WI38 (cell line): ENCODE data around the gene COCH.
"Not testable (repeated sequence)": the region's sequence is repeated elsewhere in the genome, so short reads cannot be mapped to it uniquely, and the experiment has no call there.

ENCODE experiments used
- H3K4me3 ChIP-seq: 2 replicates; pipeline ENCODE4 v1.5.1; 2011; ENCODE audit warnings: low read depth, mild to moderate bottlenecking, control low read depth, low read length
- TF ChIP-seq, protein P1 (sequence below): IDR thresholded peaks from 2 replicates; pipeline ENCODE4 v1.5.1; 2012; ENCODE audit warnings: low read depth, mild to moderate bottlenecking, control low read depth, low read length

Gene COCH

DNA sequence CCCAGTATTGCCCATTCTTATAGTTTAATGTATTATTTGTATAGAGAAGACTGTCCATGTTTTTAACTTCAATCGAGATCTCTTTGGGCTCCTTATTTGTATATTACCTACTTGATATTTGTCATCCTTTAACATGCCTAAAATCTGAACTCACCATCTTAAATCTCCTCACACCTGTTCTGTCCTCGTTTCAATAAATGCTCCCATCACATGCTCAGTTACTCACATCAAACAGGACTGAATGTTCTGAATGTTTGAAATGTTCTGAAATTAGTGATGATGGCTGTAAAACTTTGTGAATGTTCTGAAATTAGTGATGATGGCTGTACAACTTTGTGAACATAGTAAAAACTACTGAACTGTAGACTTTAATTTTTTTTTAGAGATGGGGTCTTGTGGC is 34.5 kb downstream of the COCH start:
- TF ChIP-seq, protein P1, sequence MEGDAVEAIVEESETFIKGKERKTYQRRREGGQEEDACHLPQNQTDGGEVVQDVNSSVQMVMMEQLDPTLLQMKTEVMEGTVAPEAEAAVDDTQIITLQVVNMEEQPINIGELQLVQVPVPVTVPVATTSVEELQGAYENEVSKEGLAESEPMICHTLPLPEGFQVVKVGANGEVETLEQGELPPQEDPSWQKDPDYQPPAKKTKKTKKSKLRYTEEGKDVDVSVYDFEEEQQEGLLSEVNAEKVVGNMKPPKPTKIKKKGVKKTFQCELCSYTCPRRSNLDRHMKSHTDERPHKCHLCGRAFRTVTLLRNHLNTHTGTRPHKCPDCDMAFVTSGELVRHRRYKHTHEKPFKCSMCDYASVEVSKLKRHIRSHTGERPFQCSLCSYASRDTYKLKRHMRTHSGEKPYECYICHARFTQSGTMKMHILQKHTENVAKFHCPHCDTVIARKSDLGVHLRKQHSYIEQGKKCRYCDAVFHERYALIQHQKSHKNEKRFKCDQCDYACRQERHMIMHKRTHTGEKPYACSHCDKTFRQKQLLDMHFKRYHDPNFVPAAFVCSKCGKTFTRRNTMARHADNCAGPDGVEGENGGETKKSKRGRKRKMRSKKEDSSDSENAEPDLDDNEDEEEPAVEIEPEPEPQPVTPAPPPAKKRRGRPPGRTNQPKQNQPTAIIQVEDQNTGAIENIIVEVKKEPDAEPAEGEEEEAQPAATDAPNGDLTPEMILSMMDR = no peak
- no peak overlapping the region for H3K4me3 ChIP-seq

DNA sequence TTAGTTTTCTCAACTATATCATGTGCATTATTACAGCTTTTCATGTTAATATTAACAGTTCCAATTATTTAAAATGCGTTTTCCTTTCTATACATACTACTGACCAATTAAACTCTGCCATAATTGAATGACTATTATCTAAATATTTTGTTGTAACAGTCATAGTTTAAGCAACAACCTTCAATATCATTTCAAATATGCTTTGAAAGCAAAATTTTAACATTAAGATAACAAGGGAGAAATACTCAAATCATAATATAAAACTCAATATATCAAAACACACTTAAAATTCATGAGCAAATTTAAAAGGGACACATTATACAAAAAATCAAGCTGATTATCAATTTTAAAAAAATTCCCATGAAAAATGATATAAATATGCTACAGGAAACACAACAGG is 40.5 kb downstream of the COCH start:
- TF ChIP-seq, protein P1 = no peak
- no peak overlapping the region for H3K4me3 ChIP-seq

DNA sequence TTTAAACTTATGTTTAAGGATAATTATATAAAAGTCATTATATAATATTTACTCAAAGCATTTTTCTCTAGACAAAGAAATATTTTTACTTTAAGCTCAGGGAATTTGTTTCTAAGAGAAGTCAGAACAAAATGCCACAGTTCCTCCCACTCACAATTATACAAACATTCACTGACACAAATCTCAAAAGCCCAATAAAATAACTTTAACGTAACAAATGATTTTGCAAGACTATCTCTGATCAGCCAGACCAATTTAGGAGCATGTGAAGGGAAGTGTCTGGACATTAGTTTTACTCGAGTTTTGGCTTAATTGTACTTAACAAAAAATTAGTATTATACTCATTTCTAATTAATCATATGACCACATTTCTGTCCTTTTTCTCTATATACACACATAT is 41.2 kb downstream of the COCH start:
- TF ChIP-seq, protein P1 = no peak
- no peak overlapping the region for H3K4me3 ChIP-seq

DNA sequence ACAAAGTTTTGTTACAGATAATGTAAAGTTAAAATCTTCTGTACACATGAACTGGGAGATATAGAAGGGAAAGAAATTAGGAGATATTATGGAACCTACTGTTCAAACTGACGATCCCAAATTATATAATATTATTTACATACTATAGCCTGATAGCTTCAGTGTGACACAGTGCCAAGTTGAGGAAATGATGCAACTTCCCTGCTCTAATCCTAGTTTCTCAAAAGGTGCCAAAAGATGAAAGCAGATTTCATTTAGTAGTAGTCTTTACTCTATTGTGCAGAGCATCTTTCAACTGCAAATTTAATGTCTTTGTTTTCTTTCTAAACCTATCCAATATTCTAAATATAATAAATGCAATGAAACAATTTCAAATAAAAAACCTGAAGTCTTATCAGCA is 46.9 kb downstream of the COCH start:
- no peak overlapping the region for H3K4me3 ChIP-seq
- TF ChIP-seq, protein P1 = no peak

DNA sequence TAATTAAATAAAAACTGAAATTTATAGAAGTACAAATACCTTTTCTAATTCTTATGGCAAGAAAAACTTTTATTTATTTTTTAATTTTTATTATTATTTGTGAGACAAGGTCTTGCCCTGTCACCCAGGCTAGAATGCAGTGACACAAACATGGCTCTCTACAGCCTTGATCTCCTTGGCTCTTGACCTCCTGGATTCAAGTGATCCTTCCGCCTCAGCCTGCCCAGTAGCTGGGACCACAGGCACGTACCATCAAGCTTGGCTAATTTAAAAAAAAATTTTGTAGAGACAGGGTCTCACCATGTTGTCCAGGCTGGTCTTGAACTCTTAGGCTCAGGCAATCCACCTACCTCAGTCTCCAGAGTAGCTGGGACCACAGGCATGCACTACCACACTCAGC is 47.4 kb downstream of the COCH start:
- no peak overlapping the region for H3K4me3 ChIP-seq
- TF ChIP-seq, protein P1 = no peak

DNA sequence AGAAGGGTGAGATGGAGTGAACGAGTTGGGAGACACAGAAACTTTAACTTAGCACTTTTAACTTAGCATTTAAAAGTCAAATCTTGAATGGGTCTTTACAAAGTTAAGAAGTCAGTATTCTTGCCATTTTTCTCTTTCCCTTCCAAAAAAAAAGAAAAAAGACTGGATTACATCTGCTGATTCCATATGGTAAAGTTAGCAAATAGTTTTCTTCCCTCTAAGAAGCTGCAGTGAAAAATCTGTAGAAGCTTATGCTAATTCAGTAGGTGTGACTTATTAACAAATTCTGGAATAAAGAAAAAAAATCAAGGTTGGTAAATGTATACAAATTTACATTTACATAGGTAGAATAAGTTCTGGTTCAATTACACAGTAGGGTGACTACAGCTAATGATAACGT is 50.9 kb downstream of the COCH start:
- TF ChIP-seq, protein P1 = no peak
- no peak overlapping the region for H3K4me3 ChIP-seq

DNA sequence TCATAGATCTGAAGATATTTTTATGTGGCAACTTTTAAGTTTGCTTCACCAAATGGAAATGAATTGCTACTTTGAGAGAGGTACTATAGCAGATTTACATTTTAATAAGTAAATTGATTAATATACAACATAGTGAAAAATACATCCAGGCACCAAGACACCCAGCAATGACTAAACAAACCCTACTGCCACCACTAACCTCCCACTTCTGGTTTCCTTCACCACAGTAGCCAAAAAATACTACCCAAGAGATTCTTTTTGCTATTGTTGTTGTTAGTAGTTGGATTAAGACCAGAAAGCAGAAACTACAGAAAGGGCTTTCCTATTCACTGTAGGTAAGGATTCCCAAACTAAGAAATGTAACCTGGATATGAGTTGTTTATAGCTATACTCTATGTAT is 54.1 kb downstream of the COCH start:
- no peak overlapping the region for H3K4me3 ChIP-seq
- TF ChIP-seq, protein P1 = no peak

DNA sequence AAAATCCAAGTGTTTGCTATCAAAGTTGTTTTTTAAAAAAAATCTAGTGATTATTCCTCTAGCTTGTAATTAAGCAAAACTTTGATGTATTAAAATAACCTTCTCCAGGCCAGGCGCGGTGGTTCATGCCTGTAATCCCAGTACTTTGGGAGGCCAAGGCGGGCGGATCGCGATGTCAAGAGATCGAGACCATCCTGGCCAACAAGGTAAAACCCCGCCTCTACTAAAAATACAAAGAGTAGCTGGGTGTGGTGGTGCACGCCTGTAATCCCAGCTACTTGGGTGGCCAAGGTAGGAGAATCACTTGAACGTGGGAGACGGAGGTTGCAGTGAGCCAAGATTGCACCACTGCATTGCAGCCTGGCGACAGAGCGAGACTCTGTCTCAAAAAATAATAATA is 59.6 kb downstream of the COCH start:
- H3K4me3 ChIP-seq = not testable (repeated sequence)
